Epithelial cell of proximal tubule (primary cell): Measurements from ENCODE around the gene SPDEF. TPM values are rescaled to one million over a fixed set of nuclear protein-coding genes. Genes with fewer than 3 reads are reported as not detected.

Experiments
- DNase-seq: peaks from one replicate; pipeline ENCODE4 v3.0.0-alpha.2; 2011; ENCODE audit warnings: low read depth
- H3K4me3 ChIP-seq: 2 replicates; pipeline ENCODE4 v1.5.1; 2011; ENCODE audit warnings: low read depth, mild to moderate bottlenecking, low read length
- total RNA-seq: library from RNA; depleted of rRNA; stranded (reverse); fragments of >200 nt; gene quantifications from 2 replicates; pipeline ENCODE4 v1.2.3, GENCODE V29; 2015
- TF ChIP-seq, protein P1 (sequence below): conservative IDR thresholded peaks from 2 replicates; pipeline ENCODE4 v1.5.1; 2012; ENCODE audit warnings: low read depth, mild to moderate bottlenecking, low read length

The SPDEF gene
- total RNA-seq, 1 donor from 2014 or later, result not detected

DNA sequence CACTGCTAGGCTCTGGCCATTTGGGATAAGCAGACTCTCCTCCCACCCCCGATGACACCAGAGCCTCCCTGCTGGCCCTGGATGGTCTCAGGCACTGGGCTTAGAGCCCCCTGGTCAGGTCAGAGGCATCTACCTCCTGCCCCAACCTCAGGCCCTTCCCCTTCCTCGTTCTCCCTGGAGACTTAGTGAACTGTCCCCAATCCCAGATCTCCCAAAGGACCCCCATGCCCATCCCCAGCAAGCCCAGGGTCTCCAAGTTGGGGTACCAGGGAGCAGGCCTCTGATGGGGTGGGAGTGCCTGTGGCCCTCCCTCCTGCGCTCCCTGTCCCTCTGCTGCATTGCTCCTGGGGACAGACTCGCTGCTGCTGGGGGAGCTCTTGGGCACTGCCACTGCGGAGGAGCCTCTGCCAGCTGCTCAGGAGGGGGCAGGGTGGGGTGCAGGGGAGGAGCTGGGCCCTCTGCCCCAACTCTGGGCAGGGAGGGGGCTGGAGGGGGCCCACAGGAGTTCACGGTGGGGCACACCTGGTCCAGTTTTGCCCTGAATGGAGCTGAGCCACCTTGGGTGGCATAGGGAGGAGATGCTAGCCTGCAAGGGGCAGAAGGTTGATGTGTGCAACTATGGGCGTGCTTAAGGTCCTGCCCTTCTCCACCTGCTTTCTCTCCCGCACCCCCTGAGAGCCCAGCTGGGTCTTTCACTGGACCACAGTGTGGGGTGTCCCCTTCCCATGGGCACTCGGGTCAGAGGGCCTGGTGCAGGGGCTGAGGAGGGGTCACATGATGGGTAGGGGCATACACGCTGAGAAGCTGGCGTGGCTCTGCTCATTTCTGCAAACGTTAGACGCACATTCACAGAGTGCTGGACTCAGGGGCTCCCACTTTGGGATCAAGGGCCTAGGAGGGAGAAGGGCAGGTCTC lies 40.4 kb downstream of the SPDEF start:
- H3K4me3 ChIP-seq, result no peak overlapping the region
- TF ChIP-seq, protein P1, sequence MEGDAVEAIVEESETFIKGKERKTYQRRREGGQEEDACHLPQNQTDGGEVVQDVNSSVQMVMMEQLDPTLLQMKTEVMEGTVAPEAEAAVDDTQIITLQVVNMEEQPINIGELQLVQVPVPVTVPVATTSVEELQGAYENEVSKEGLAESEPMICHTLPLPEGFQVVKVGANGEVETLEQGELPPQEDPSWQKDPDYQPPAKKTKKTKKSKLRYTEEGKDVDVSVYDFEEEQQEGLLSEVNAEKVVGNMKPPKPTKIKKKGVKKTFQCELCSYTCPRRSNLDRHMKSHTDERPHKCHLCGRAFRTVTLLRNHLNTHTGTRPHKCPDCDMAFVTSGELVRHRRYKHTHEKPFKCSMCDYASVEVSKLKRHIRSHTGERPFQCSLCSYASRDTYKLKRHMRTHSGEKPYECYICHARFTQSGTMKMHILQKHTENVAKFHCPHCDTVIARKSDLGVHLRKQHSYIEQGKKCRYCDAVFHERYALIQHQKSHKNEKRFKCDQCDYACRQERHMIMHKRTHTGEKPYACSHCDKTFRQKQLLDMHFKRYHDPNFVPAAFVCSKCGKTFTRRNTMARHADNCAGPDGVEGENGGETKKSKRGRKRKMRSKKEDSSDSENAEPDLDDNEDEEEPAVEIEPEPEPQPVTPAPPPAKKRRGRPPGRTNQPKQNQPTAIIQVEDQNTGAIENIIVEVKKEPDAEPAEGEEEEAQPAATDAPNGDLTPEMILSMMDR, result no peak
- no peak for DNase-seq

DNA sequence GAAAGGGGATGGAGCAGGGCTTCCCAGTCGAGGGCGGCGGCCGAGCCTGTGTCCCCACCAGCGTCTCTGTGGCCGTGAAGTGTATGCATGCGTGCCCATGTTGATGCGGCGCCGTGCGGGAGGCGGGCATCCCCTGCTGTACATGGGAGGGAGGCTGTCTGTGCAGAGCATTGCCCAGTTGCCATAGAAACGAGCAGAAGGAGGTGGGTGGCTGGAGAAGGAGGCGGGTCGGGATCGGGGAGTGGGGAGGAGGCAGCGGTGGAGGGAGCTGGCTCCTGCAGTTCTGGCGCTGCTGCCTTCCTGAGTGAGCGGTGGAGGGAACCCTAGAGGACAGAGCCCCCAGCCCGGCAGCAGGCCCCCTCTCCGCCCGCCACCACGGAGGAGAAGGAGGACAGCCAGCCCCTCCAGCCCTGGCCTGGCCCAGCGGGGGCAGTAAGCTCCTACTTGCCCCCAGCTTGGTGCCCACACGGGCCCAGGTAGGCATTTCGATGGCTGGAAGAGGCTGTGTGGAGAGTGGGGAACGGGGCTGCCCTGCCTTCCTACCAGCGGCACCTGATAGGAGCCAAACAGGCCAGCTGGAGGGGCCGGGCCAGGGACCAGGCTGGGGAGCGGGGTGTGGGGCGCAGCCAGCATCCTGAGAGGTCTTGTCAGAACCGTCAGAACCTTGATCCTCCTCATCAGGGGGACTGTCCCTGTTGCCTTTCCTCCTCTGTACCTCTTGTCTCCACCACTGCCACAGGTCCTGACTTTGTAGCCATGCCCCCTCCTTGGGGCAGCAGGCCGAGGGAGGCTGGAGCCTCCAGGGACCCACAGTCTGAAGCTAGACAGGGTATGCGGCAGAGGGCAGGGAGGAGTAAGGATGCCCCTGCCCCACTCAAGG lies 41.3 kb downstream of the SPDEF start:
- TF ChIP-seq, protein P1, result peak; percentile 32
- no peak for DNase-seq
- H3K4me3 ChIP-seq, result no peak overlapping the region

DNA sequence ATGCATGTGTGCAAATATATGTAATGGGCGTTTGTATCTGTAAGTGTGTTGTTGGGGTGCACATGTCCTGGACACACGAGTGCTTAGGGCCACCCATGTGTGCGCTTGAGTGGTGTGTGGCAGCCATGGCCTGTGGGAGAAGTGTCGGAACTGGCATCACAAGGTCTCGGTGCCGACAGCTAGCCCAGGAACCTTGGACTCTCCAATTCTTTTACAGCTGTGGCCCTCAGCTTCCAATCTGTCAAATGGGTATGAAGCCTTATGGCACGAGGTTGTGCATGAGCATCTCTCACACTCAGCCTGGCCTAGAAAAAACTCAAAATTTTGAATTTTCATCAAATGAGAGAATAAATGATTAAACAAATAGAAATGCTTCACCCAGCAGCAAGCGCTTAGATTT lies 42.0 kb downstream of the SPDEF start:
- no peak for DNase-seq
- H3K4me3 ChIP-seq, result no peak overlapping the region
- TF ChIP-seq, protein P1, result no peak

DNA sequence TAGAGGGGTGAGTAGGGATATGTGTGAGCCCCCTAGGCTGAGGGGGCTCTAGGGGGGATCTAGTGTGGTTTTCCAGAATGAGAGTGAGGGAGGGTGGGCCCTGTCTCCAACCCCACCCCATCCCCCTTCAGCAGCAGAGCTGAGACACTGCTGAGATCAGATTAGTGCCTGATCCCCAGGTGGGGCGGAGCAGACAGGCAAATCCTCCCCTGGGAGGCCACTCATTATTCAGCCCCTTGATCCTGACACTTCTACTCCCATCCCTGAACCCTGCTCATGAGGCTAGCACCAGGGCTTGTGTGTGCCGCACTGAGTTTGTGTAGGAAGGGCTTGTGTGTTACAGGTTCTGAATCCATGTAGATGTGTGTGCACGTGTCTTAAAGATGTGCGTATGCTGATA lies 42.5 kb downstream of the SPDEF start:
- no peak overlapping the region for H3K4me3 ChIP-seq
- TF ChIP-seq, protein P1, result no peak
- DNase-seq, result no peak

DNA sequence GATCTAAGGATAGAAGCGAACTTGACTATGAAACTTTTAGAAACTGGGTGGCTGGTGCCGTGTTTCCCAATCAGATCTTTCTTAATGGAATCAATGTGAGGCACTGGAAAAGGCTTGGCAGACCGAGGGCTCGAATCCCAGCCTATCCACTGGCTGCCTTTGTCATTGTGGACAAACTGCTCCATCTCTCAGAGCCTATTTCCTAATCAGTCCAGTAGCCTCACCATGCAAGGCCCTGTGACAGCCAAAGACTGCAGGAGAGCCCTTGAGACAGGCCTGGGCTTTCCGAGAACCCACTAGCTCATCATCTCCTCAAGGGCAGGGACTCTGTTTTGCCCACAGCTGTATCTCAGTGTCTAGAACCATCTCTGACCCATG lies 43.4 kb downstream of the SPDEF start:
- no peak overlapping the region for H3K4me3 ChIP-seq
- no peak for DNase-seq
- TF ChIP-seq, protein P1, result no peak

DNA sequence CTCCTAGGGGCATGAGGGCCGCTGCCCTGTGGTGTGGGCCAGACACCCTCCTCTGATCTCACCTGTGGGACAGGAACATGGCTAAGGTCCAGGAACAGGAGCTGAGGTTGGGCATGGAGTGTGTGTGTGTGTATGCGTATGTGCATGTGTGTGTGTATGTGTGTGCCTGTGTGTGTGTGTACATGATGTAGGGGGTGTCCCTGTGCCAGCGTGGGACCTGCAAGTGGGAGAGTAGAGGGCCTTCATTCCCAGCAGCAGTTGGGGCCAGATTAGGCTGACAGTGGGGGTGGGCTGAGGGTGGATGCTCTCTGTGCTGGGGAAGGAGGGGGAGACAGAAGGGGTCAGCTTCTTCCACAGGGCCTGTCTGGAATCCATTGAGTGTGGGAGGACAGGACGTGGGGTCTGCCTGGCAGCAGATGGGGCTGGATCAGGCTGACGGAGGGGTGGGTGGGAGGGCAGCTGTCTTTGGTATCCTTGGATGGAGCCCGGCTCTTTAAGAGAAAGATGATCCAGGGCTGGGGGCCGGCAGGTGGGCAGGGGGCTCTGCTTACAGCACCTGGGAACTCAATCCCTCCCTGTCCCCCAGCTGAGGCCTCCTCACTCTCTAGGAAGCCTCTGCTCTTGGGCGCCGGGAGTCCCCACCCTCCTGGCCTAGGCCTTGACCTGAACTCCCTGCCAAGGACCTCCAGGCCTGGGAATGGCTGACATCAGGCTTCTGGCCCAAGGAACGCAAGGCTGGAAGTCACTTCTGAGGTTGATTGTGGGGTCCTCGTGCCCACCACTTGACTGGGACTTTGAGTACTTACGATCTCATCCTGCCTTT lies 44.0 kb downstream of the SPDEF start:
- no peak overlapping the region for H3K4me3 ChIP-seq
- TF ChIP-seq, protein P1, result no peak
- no peak for DNase-seq
